ENCODE measurements around the gene FOXP2.

The FOXP2 gene

DNA sequence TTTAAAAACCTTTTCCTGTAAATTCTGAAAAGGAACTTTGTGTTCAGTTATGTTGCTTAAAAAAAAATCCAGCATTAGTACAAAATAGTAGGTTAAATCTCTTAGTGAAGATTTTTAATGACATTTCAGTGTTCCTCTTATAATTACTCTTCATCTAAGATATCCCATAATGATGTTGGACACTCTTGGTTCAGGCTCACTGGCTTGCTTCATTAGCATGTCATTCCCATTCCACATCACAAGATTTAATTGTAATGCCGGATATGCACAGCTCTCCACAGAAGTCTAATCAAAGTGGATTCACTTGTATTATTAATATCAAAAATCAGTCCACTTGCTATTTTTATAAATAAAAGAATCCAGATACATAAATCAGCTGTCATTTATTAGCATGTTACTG lies 327.3 kb downstream of the FOXP2 start:
- DNase-seq = no peak
